ENCODE results near the gene APAF1.

Gene APAF1

DNA sequence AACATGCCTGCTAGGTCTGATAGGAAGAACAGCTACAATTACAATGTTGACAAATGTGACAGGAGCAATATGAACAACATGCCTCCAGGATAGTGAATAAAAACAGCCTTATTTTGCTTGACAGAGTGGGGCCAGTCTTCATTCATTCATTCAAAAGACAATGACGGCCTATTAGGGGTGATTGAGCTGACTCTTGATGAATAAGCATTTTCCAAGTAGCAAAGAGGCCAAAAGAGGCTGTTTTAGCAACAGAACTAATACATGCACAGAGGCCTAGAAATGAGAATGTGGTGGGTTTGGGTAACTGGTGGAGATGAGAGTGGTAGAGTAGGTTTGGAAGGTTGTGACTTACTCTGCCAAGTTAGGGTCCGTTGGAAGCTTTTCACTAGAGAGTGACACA, 138.3 kb downstream of the APAF1 start:
- TF ChIP-seq, protein P1, sequence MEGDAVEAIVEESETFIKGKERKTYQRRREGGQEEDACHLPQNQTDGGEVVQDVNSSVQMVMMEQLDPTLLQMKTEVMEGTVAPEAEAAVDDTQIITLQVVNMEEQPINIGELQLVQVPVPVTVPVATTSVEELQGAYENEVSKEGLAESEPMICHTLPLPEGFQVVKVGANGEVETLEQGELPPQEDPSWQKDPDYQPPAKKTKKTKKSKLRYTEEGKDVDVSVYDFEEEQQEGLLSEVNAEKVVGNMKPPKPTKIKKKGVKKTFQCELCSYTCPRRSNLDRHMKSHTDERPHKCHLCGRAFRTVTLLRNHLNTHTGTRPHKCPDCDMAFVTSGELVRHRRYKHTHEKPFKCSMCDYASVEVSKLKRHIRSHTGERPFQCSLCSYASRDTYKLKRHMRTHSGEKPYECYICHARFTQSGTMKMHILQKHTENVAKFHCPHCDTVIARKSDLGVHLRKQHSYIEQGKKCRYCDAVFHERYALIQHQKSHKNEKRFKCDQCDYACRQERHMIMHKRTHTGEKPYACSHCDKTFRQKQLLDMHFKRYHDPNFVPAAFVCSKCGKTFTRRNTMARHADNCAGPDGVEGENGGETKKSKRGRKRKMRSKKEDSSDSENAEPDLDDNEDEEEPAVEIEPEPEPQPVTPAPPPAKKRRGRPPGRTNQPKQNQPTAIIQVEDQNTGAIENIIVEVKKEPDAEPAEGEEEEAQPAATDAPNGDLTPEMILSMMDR (conservative IDR thresholded peaks at IDR 0.05; ENCODE audit: control insufficient read depth, insufficient read depth, low read depth, low read length) = no peak
- no peak for DNase-seq (ENCODE audit: low read depth)
- H3K4me3 ChIP-seq (ENCODE audit: control insufficient read depth, low read depth, low read length) = no peak overlapping the region
